SH-SY5Y (cell line): ENCODE data around the gene GAS2L2.

Source experiments
- GATA2 ChIP-seq: IDR thresholded peaks from 2 replicates; pipeline ENCODE4 v1.6.1; 2011; ENCODE audit warnings: mild to moderate bottlenecking, low read depth, low read length
- GATA3 ChIP-seq: IDR thresholded peaks from 2 replicates; pipeline ENCODE4 v1.6.1; 2011; ENCODE audit warnings: low read depth, mild to moderate bottlenecking, low read length, moderate library complexity

DNA sequence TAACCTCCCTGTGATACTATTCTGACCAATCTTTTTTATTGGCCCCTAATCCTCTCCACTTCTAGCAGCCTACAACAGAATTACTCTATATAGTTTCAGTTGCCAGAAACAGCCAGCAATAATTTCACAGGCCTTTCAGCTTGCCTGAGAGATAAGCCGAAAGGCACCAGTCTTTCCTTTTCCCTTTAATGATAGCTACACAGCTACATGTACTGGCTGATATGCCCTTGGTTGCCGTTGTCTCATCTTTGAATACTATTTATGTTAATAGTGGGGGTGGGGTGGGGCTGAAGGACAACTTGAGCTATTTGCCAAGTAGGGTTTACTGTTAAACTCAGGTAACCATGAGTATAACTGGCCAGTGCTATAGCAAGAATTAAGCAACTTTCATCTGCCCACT, 57.4 kb downstream of the GAS2L2 start:
- TF ChIP-seq GATA3 (no peak), GATA2 (no peak)
